Uterus (tissue), 4 donors: ENCODE measurements around the gene NRBF2. TPM values are rescaled to one million over a fixed set of nuclear protein-coding genes. Genes with fewer than 3 reads are reported as not detected.

Source experiments
- DNase-seq, 2 donors: peaks; one replicate each; pipeline ENCODE4 v3.0.0-alpha.2; 2019 to 2020
- H3K27ac ChIP-seq, 2 donors: fragments of 200-600 bp; sonication (generic); 1 replicate in 1 of 2; 2 replicates in 1 of 2; pipeline ENCODE4 v1.5.1; 2016 to 2018
- H3K27me3 ChIP-seq, 2 donors: fragments of 200-600 bp; sonication (generic); one replicate each; pipeline ENCODE4 v1.5.1; 2018 to 2019; ENCODE audit warnings: control low read depth in 1 of 2
- H3K36me3 ChIP-seq, 2 donors: fragments of 200-600 bp; sonication (generic); one replicate each; pipeline ENCODE4 v1.5.1; 2019; ENCODE audit warnings: control low read depth in 1 of 2
- H3K4me1 ChIP-seq, 2 donors: fragments of 200-600 bp; sonication (generic); one replicate each; pipeline ENCODE4 v1.5.1; 2018 to 2019; ENCODE audit warnings: control low read depth in 1 of 2
- H3K4me3 ChIP-seq, 2 donors: fragments of 200-600 bp; sonication (generic); 1 replicate in 1 of 2; 2 replicates in 1 of 2; pipeline ENCODE4 v1.5.1; 2018 to 2019; ENCODE audit warnings: mild to moderate bottlenecking in 1 of 2
- H3K9me3 ChIP-seq, 2 donors: fragments of 200-600 bp; sonication (generic); one replicate each; pipeline ENCODE4 v1.5.1; 2019; ENCODE audit warnings: control low read depth in 1 of 2
- CTCF ChIP-seq, 4 experiments: fragments of 200-600 bp in 2 of 4; fragments of 450-650 bp in 2 of 4; sonication (generic) in 2 of 4; IDR thresholded peaks; one replicate each; pipeline ENCODE4 v1.5.1; 2016 to 2019; ENCODE audit warnings: antibody characterized with exemption in 4 of 4, mild to moderate bottlenecking in 2 of 4, moderate library complexity in 1 of 4
- POLR2A ChIP-seq, 2 donors: fragments of 450-650 bp; IDR thresholded peaks; one replicate each; pipeline ENCODE4 v1.6.1; 2016; ENCODE audit warnings: antibody characterized with exemption in 2 of 2, mild to moderate bottlenecking in 1 of 2, moderate library complexity in 1 of 2
- intact Hi-C: fragments of 100-400 bp; cut with DNase I; formaldehyde crosslinking; loops from one replicate; pipeline ENCODE4 v1.15.1; 2023; ENCODE audit warnings: low total_unique reads
- total RNA-seq, 4 donors: library from RNA; depleted of rRNA in 3 of 4; stranded (reverse); fragments of >200 nt in 3 of 4; gene quantifications; one replicate each; pipeline versions ENCODE4 v1.1.0 to v1.2.4, GENCODE V29; 2014 to 2023
- donor health status: DM: yes; HTN: yes; CAD: no.

Gene NRBF2
- total RNA-seq, 4 donors from 2014 or later, result 4.1 to 20.7 (median 17.0) TPM

- TF ChIP-seq CTCF (IDR thresholded peaks at IDR 0.05), result no peak
- TF ChIP-seq POLR2A (IDR thresholded peaks at IDR 0.05), result no peak
- Histone ChIP-seq H3K27me3 (no peaks in the 10 kb centered on the region), H3K36me3 (no peaks in the 10 kb centered on the region), H3K27ac (peak overlapping the region in 1 of 2 donors; percentile 17), H3K9me3 (no peaks in the 10 kb centered on the region), H3K4me3 (no peak overlapping the region), H3K4me1 (peaks cover 0 to 3% of the 10 kb centered on the region in 2 donors)
- intact Hi-C loops, result no loop called here
- no peak for DNase-seq
Measured at GRCh38 chr10:63171926-63172325, 38.8 kb downstream of the NRBF2 start.

- Histone ChIP-seq H3K9me3 (no peaks in the 10 kb centered on the region), H3K4me3 (no peak overlapping the region), H3K4me1 (peaks cover 0 to 3% of the 10 kb centered on the region in 2 donors), H3K27me3 (no peaks in the 10 kb centered on the region), H3K36me3 (no peaks in the 10 kb centered on the region), H3K27ac (no peak overlapping the region)
- no peak for DNase-seq
- intact Hi-C loops, result no loop called here
- TF ChIP-seq POLR2A (IDR thresholded peaks at IDR 0.05) (no peak), CTCF (IDR thresholded peaks at IDR 0.05) (no peak)
Measured at GRCh38 chr10:63173468-63174232, 40.5 kb downstream of the NRBF2 start.

- no peaks in the 10 kb centered on the region for H3K36me3 ChIP-seq
- TF ChIP-seq POLR2A (IDR thresholded peaks at IDR 0.05), result no peak
- no peak for TF ChIP-seq CTCF (IDR thresholded peaks at IDR 0.05)
- intact Hi-C loops, result no loop called here
Measured at GRCh38 chr10:63175534-63175933, 42.4 kb downstream of the NRBF2 start.

GRCh38 chr10:63192826-63193225, 59.7 kb downstream of the NRBF2 start:
- peak; percentile 53 to 60 for DNase-seq
- Histone ChIP-seq H3K4me1 (no peaks in the 10 kb centered on the region), H3K4me3 (no peak overlapping the region), H3K36me3 (no peaks in the 10 kb centered on the region), H3K27ac (peak overlapping the region in 1 of 2 donors; percentile 26), H3K9me3 (no peaks in the 10 kb centered on the region), H3K27me3 (no peaks in the 10 kb centered on the region)
- TF ChIP-seq POLR2A (IDR thresholded peaks at IDR 0.05) (no peak), CTCF (IDR thresholded peaks at IDR 0.05) (no peak)
- intact Hi-C loops, result no loop called here

More at GRCh38 chr10:63175534-63175933, 42.4 kb downstream of the NRBF2 start:
- H3K4me3 ChIP-seq, result no peak overlapping the region
- H3K4me1 ChIP-seq, result peaks cover 0 to 3% of the 10 kb centered on the region in 2 donors
- H3K9me3 ChIP-seq, result no peaks in the 10 kb centered on the region
- no peak overlapping the region for H3K27ac ChIP-seq
- no peak for DNase-seq
- no peaks in the 10 kb centered on the region for H3K27me3 ChIP-seq

GRCh38 chr10:63197344-63198092, 64.4 kb downstream of the NRBF2 start:
- Histone ChIP-seq H3K4me3 (no peak overlapping the region), H3K27ac (peak overlapping the region; percentile 33 to 38), H3K4me1 (no peaks in the 10 kb centered on the region), H3K9me3 (no peaks in the 10 kb centered on the region), H3K27me3 (no peaks in the 10 kb centered on the region), H3K36me3 (no peaks in the 10 kb centered on the region)
- TF ChIP-seq CTCF (IDR thresholded peaks at IDR 0.05) (no peak), POLR2A (IDR thresholded peaks at IDR 0.05) (no peak)
- intact Hi-C loops, result no loop called here
- no peak for DNase-seq
